Measurements from ENCODE around the gene EFNB2. TPM values are rescaled to one million over a fixed set of nuclear protein-coding genes. Genes with fewer than 3 reads are reported as not detected.

Gene EFNB2
- total RNA-seq, 1 donor from 2014 or later = 25.6 TPM

- no peak for DNase-seq (ENCODE audit: low read depth)
- no peak overlapping the region for H3K4me3 ChIP-seq (ENCODE audit: low read depth, low read length)
- TF ChIP-seq, protein P1, sequence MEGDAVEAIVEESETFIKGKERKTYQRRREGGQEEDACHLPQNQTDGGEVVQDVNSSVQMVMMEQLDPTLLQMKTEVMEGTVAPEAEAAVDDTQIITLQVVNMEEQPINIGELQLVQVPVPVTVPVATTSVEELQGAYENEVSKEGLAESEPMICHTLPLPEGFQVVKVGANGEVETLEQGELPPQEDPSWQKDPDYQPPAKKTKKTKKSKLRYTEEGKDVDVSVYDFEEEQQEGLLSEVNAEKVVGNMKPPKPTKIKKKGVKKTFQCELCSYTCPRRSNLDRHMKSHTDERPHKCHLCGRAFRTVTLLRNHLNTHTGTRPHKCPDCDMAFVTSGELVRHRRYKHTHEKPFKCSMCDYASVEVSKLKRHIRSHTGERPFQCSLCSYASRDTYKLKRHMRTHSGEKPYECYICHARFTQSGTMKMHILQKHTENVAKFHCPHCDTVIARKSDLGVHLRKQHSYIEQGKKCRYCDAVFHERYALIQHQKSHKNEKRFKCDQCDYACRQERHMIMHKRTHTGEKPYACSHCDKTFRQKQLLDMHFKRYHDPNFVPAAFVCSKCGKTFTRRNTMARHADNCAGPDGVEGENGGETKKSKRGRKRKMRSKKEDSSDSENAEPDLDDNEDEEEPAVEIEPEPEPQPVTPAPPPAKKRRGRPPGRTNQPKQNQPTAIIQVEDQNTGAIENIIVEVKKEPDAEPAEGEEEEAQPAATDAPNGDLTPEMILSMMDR (conservative IDR thresholded peaks at IDR 0.05; ENCODE audit: low read depth, low read length) = no peak
Observed at GRCh38 chr13:106530980-106531481, 4.4 kb downstream of the EFNB2 start.

GRCh38 chr13:106530171-106530851, 5.2 kb downstream of the EFNB2 start:
- TF ChIP-seq, protein P1 (conservative IDR thresholded peaks at IDR 0.05; ENCODE audit: low read depth, low read length) = no peak
- no peak for DNase-seq (ENCODE audit: low read depth)
- H3K4me3 ChIP-seq (ENCODE audit: low read depth, low read length) = no peak overlapping the region

DNA sequence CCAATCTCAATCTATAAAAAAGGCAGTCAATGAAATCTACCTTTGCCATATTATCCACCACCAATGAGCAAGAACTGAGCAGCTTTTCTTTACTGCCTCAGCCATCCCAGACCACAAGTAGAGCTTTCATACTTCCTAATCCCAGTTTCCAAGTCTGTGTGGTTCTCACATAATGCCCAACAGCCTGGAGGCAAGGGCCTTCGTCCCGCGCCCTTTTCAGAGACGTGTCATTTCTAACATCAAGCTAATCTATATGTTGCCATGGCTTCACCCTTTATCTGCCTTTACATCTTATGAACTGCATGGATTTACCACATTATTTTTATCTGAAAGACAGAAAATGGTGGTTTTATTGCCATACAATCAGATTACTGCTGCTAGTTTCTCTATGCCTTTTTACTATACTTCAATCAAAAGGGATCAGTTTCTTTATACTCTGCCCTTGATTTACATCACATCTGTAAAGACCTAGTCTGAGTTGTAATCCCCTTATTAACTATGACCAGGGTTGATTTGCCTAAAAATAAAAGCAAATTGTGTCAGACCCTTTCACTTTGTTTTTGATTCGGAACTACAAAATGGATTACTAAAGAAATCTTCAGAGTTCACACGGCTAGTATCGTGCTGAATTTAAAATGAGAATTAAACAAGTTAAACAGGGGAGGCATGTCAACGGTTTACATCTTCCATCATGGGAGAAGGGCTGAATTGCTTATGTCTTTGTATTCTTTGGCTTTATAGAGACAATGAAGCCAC, 5.9 kb downstream of the EFNB2 start:
- no peak overlapping the region for H3K4me3 ChIP-seq (ENCODE audit: low read depth, low read length)
- TF ChIP-seq, protein P1 (conservative IDR thresholded peaks at IDR 0.05; ENCODE audit: low read depth, low read length) = no peak
- DNase-seq (ENCODE audit: low read depth) = no peak

- H3K4me3 ChIP-seq (ENCODE audit: low read depth, low read length) = no peak overlapping the region
Observed at GRCh38 chr13:106528718-106529414, 6.6 kb downstream of the EFNB2 start.

DNA sequence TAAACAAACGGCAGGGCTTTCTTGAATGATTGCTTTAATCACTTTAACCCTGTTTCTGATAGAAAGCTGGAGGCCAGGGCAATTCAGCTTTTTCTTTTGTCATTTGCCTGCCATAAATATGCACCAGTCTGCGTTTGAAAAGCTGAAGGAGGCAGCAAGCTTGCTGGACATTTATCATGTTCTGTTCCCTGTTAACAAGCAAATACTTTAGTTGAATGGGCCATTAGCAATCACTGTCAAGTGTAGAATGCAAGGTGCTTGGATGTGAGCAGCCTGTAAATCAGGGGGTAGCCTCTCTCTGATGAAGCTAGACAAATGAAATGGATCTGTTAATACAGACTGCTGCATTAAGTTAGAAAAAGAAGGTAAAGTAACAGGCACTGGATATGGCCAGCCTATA, 7.6 kb downstream of the EFNB2 start:
- no peak overlapping the region for H3K4me3 ChIP-seq (ENCODE audit: low read depth, low read length)
- no peak for DNase-seq (ENCODE audit: low read depth)
- TF ChIP-seq, protein P1 (conservative IDR thresholded peaks at IDR 0.05; ENCODE audit: low read depth, low read length) = no peak

More at GRCh38 chr13:106528718-106529414, 6.6 kb downstream of the EFNB2 start:
- TF ChIP-seq, protein P1 (conservative IDR thresholded peaks at IDR 0.05; ENCODE audit: low read depth, low read length) = no peak
- DNase-seq (ENCODE audit: low read depth) = no peak

DNA sequence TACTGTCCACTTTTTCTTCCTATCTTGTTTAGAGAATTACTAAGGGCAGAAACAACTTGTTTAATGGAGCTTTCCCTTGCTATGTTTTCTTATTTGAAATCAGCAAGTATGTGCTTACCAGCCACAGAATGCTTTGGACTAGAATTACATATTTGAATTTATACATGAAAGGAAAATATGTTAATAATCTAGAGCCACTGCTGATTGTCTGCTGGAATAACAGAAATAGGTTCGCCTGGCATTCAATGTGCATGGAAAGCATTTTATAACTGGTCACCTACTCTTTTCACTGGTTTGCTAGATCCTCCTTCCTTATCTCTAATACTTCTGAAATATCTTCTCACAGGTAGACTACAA, 8.0 kb downstream of the EFNB2 start:
- H3K4me3 ChIP-seq (ENCODE audit: low read depth, low read length) = no peak overlapping the region
- TF ChIP-seq, protein P1 (conservative IDR thresholded peaks at IDR 0.05; ENCODE audit: low read depth, low read length) = no peak
- DNase-seq (ENCODE audit: low read depth) = no peak
